GM23248 (cell line): Measurements from ENCODE around the gene AMIGO2. TPM values are rescaled to one million over a fixed set of nuclear protein-coding genes. Genes with fewer than 3 reads are reported as not detected.
"Not testable (repeated sequence)": the region's sequence is repeated elsewhere in the genome, so short reads cannot be mapped to it uniquely, and the experiment has no call there.

Experiments used
- DNase-seq: peaks from one replicate; pipeline ENCODE4 v3.0.0-alpha.2; 2015
- H2AFZ ChIP-seq: fragments of 200-600 bp; sonication (generic); 2 replicates; pipeline ENCODE4 v1.6.1; 2016; ENCODE audit warnings: antibody characterized with exemption
- H3F3A ChIP-seq: fragments of 200-600 bp; sonication (generic); 2 replicates; pipeline ENCODE4 v1.6.1; 2016; ENCODE audit warnings: mild to moderate bottlenecking, antibody characterized with exemption, mixed run types; ENCODE audit not compliant: insufficient read depth
- H3K27ac ChIP-seq: fragments of 200-600 bp; sonication (generic); 2 replicates; pipeline ENCODE4 v1.5.1; 2016; ENCODE audit warnings: mild to moderate bottlenecking
- H3K27me3 ChIP-seq: fragments of 200-600 bp; sonication (generic); replicated peaks from 2 replicates; pipeline ENCODE4 v1.6.1; 2016; ENCODE audit warnings: mild to moderate bottlenecking; ENCODE audit not compliant: insufficient read depth
- H3K36me3 ChIP-seq: fragments of 200-600 bp; sonication (generic); 2 replicates; pipeline ENCODE4 v1.6.1; 2016; ENCODE audit warnings: low read depth, mild to moderate bottlenecking
- H3K4me1 ChIP-seq: fragments of 200-600 bp; sonication (generic); 2 replicates; pipeline ENCODE4 v1.6.1; 2016; ENCODE audit warnings: mild to moderate bottlenecking; ENCODE audit not compliant: insufficient read depth
- H3K4me2 ChIP-seq: fragments of 200-600 bp; sonication (generic); one replicate; pipeline ENCODE4 v1.6.1; 2016; ENCODE audit warnings: mild to moderate bottlenecking; ENCODE audit not compliant: unreplicated experiment
- H3K4me3 ChIP-seq: fragments of 200-600 bp; sonication (generic); 2 replicates; pipeline ENCODE4 v1.5.1; 2016; ENCODE audit warnings: mild to moderate bottlenecking
- H3K79me2 ChIP-seq: fragments of 200-600 bp; sonication (generic); 2 replicates; pipeline ENCODE4 v1.6.1; 2016; ENCODE audit warnings: mild to moderate bottlenecking; ENCODE audit not compliant: insufficient read depth
- H3K9ac ChIP-seq: fragments of 200-600 bp; sonication (generic); 2 replicates; pipeline ENCODE4 v1.6.1; 2016; ENCODE audit warnings: mild to moderate bottlenecking
- H3K9me2 ChIP-seq: fragments of 200-600 bp; sonication (generic); 2 replicates; pipeline ENCODE4 v1.6.1; 2016; ENCODE audit warnings: mixed run types, mild to moderate bottlenecking, moderate library complexity; ENCODE audit not compliant: insufficient read depth
- H3K9me3 ChIP-seq: fragments of 200-600 bp; sonication (generic); one replicate; pipeline ENCODE4 v1.6.1; 2017; ENCODE audit warnings: low read depth
- H4K20me1 ChIP-seq: fragments of 200-600 bp; sonication (generic); 2 replicates; pipeline ENCODE4 v1.6.0; 2016; ENCODE audit not compliant: insufficient read depth
- EZH2 ChIP-seq: fragments of 200-600 bp; sonication (generic); IDR thresholded peaks from 2 replicates; pipeline ENCODE4 v1.6.1; 2018; ENCODE audit warnings: antibody characterized with exemption, mild to moderate bottlenecking; ENCODE audit not compliant: insufficient read depth, poor library complexity, severe bottlenecking
- EZH2phosphoT487 ChIP-seq: fragments of 200-600 bp; sonication (generic); IDR thresholded peaks from 2 replicates; pipeline ENCODE4 v1.6.1; 2018; ENCODE audit warnings: antibody characterized with exemption, moderate library complexity, mild to moderate bottlenecking, low read depth; ENCODE audit not compliant: insufficient read depth
- WGBS, 2 experiments: methylation state at CpG; one replicate each; pipeline ENCODE4 v1.1.6; 2015 to 2017; ENCODE audit warnings: low lambda C conversion rate in 2 of 2, low coverage in 1 of 2; ENCODE audit errors: missing lambda C conversion rate in 2 of 2; 5-methylcytosine and 5-hydroxymethylcytosine counted together
- in situ Hi-C: fragments of 300-500 bp; cut with MboI; formaldehyde crosslinking; loops from 2 replicates; pipeline ENCODE4 v1.15.0; 2020
- polyA plus RNA-seq: library from polyadenylated mRNA; unstranded; fragments of >200 nt; fragmentation: Nextera tagmentation; extraction: Ambion mirVana; gene quantifications from 2 replicates; pipeline ENCODE4 v1.2.1, GENCODE V29; 2016
- total RNA-seq: library from RNA; depleted of rRNA; stranded (reverse); fragments of >200 nt; shearing (Covaris generic); gene quantifications from 2 replicates; pipeline ENCODE4 v1.2.3, GENCODE V29; 2014

AMIGO2 gene
- total and polyA plus RNA-seq, 2 experiments from 2014 or later: 19.6 to 29.9 TPM

DNA sequence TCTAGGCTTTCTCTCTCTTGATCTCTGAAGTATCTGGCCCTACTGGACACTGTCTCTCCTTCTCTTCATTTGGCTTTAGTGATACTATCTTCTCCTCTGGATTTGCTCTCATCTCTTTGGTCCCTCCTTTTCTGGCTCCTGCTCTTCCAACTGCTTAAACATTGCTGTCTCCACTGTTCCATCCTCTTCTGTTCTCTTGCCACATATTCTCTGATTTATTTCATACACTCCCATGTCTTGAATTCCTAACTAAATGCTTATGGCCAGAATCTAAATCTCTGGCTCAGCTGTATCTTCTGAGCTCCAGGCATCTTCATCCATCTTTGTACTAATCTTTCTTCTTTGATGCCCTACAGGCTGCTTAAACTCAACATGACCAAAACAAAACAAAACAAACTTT lies 25.8 kb downstream of the AMIGO2 start:
- H3K9ac ChIP-seq: no peak overlapping the region
- TF ChIP-seq EZH2 (no peak), EZH2phosphoT487 (no peak)
- no peaks in the 10 kb centered on the region for H3K4me1 ChIP-seq
- H3K27ac ChIP-seq: no peak overlapping the region
- H3K4me3 ChIP-seq: no peak overlapping the region
- no peaks in the 10 kb centered on the region for H4K20me1 ChIP-seq
- H3K36me3 ChIP-seq: no peaks in the 10 kb centered on the region
- no peaks in the 10 kb centered on the region for H3K9me2 ChIP-seq
- no peak overlapping the region for H3K4me2 ChIP-seq
- no peak for DNase-seq
- no peaks in the 10 kb centered on the region for H3F3A ChIP-seq
- no peaks in the 10 kb centered on the region for H3K79me2 ChIP-seq
- in situ Hi-C loops: no loop called here
- peaks cover 4% of the 10 kb centered on the region for H3K9me3 ChIP-seq
- H3K27me3 ChIP-seq: peaks cover 11% of the 10 kb centered on the region; the same call in 1 of the 2 replicates
- no peak overlapping the region for H2AFZ ChIP-seq

- no peaks in the 10 kb centered on the region for H3K36me3 ChIP-seq
- H4K20me1 ChIP-seq: no peaks in the 10 kb centered on the region
- no peak for TF ChIP-seq EZH2
- TF ChIP-seq EZH2phosphoT487: no peak
- no peak overlapping the region for H2AFZ ChIP-seq
- no peak overlapping the region for H3K4me2 ChIP-seq
- no peak overlapping the region for H3K4me3 ChIP-seq
- peaks cover 4% of the 10 kb centered on the region for H3K9me3 ChIP-seq
- in situ Hi-C loops: no loop called here
- no peaks in the 10 kb centered on the region for H3K9me2 ChIP-seq
- no peaks in the 10 kb centered on the region for H3F3A ChIP-seq
- no peaks in the 10 kb centered on the region for H3K79me2 ChIP-seq
- no peak overlapping the region for H3K27ac ChIP-seq
- no peak for DNase-seq
- H3K9ac ChIP-seq: no peak overlapping the region
- no peaks in the 10 kb centered on the region for H3K4me1 ChIP-seq
- 16 to 44% methylated on average over 2 of the region's 2 CpGs for WGBS, 2 experiments
- H3K27me3 ChIP-seq: peaks cover 11% of the 10 kb centered on the region; the same call in 1 of the 2 replicates
These were observed 27.5 kb downstream of the AMIGO2 start for GRCh38 chr12:47052274-47052673.

- H2AFZ ChIP-seq, in situ Hi-C loops, H3K79me2 ChIP-seq, H3K27ac ChIP-seq, H3K9me3 ChIP-seq, H3K4me1 ChIP-seq, H3K9ac ChIP-seq, DNase-seq, H3K4me3 ChIP-seq, H4K20me1 ChIP-seq, H3K9me2 ChIP-seq, H3K4me2 ChIP-seq, H3K36me3 ChIP-seq, H3F3A ChIP-seq: not testable (repeated sequence)
- 54 to 73% methylated on average over 3 of the region's 3 CpGs for WGBS, 2 experiments
- peaks cover 11% of the 10 kb centered on the region; the same call in 1 of the 2 replicates for H3K27me3 ChIP-seq
These were observed 28.5 kb downstream of the AMIGO2 start for GRCh38 chr12:47051291-47051690.

DNA sequence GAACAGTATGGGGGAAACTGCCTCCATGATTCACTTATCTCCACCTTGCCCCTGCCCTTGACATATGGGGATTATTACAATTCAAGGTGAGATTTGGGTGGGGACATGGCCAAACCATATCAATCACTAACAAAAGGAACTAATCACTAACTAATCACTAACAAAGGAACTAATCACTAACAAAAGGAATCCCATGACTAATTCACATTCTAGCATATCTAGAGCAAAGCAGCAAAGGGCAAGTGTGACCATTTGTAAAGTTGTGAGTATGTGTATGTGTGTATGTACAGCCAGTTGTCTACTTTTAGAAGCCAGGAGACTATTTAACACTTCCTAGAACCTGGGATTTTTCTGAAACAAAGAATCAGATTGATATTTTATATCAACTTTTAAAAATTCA lies 31.2 kb downstream of the AMIGO2 start:
- no peak overlapping the region for H3K4me2 ChIP-seq
- H3K9me2 ChIP-seq: no peaks in the 10 kb centered on the region
- H2AFZ ChIP-seq: no peak overlapping the region
- H3K27ac ChIP-seq: no peak overlapping the region
- in situ Hi-C loops: no loop called here
- H3K9me3 ChIP-seq: peaks cover 4% of the 10 kb centered on the region
- no peaks in the 10 kb centered on the region for H3K79me2 ChIP-seq
- no peaks in the 10 kb centered on the region for H3K4me1 ChIP-seq
- no peak overlapping the region for H3K4me3 ChIP-seq
- H3K36me3 ChIP-seq: no peaks in the 10 kb centered on the region
- H4K20me1 ChIP-seq: no peaks in the 10 kb centered on the region
- no peak for DNase-seq
- TF ChIP-seq EZH2 (no peak), EZH2phosphoT487 (no peak)
- no peak overlapping the region for H3K9ac ChIP-seq
- H3F3A ChIP-seq: no peaks in the 10 kb centered on the region
- no peaks in the 10 kb centered on the region for H3K27me3 ChIP-seq

- in situ Hi-C loops: no loop called here
- TF ChIP-seq EZH2 (no peak), EZH2phosphoT487 (no peak)
- Histone ChIP-seq H3K79me2 (no peaks in the 10 kb centered on the region), H3K4me3 (no peak overlapping the region), H3K27me3 (no peaks in the 10 kb centered on the region), H3K9me2 (no peaks in the 10 kb centered on the region), H3K36me3 (no peaks in the 10 kb centered on the region), H3K9me3 (no peaks in the 10 kb centered on the region), H3K9ac (no peak overlapping the region), H4K20me1 (no peaks in the 10 kb centered on the region), H3K27ac (no peak overlapping the region), H3K4me2 (no peak overlapping the region), H3K4me1 (no peaks in the 10 kb centered on the region), H3F3A (no peaks in the 10 kb centered on the region), H2AFZ (no peak overlapping the region)
- DNase-seq: no peak
- WGBS, 2 experiments: 74% methylated on average over 4 of the region's 4 CpGs
These were observed 38.4 kb downstream of the AMIGO2 start for GRCh38 chr12:47041327-47041726.
